ENCODE results near the gene BPGM. TPM values are rescaled to one million over a fixed set of nuclear protein-coding genes. Genes with fewer than 3 reads are reported as not detected.

BPGM gene
- total and polyA plus RNA-seq, 2 donors from 2014 or later, result 21.2 to 53.5 TPM

GRCh38 chr7:134692344-134692705 is 45.7 kb downstream of the BPGM start:
- no peaks in the 10 kb centered on the region for H3K9me3 ChIP-seq (ENCODE audit: control insufficient read depth in 2 of 3, insufficient read depth in 1 of 3, low read length in 3 of 3)
- H3K4me1 ChIP-seq (ENCODE audit: control insufficient read depth in 2 of 3, insufficient read depth in 2 of 3, low read depth in 1 of 3, low read length in 3 of 3), result peaks cover 0 to 7% (median 0%) of the 10 kb centered on the region in 3 donors
- DNase-seq, result no peak
- no peaks in the 10 kb centered on the region for H3K36me3 ChIP-seq (ENCODE audit: control insufficient read depth in 2 of 3, insufficient read depth in 3 of 3, low read length in 3 of 3)
- intact Hi-C loops (cut with DNase I), result no loop called here
- no peak for FAIRE-seq
- TF ChIP-seq CTCF (IDR thresholded peaks at IDR 0.05; ENCODE audit: borderline replicate concordance, extremely low read depth, insufficient read depth), result no peak
- H3K27me3 ChIP-seq (ENCODE audit: control insufficient read depth, insufficient read depth, low read length), result no peaks in the 10 kb centered on the region
- peak overlapping the region; percentile 34 to 70 for H3K27ac ChIP-seq (ENCODE audit: low read depth in 2 of 2, low read length in 2 of 2)
- H3K4me3 ChIP-seq (ENCODE audit: low read length in 3 of 3), result no peak overlapping the region
- no peak overlapping the region for H3K9ac ChIP-seq (ENCODE audit: low read length in 3 of 3)

- intact Hi-C loops (cut with DNase I), result no loop called here
- Histone ChIP-seq H3K9ac (ENCODE audit: low read length in 3 of 3) (no peak overlapping the region), H3K27ac (ENCODE audit: low read depth in 2 of 2, low read length in 2 of 2) (peak overlapping the region; percentile 16 to 23), H3K4me1 (ENCODE audit: control insufficient read depth in 2 of 3, insufficient read depth in 2 of 3, low read depth in 1 of 3, low read length in 3 of 3) (peaks cover 0 to 7% (median 0%) of the 10 kb centered on the region in 3 donors), H3K27me3 (ENCODE audit: control insufficient read depth, insufficient read depth, low read length) (no peaks in the 10 kb centered on the region), H3K9me3 (ENCODE audit: control insufficient read depth in 2 of 3, insufficient read depth in 1 of 3, low read length in 3 of 3) (no peaks in the 10 kb centered on the region), H3K36me3 (ENCODE audit: control insufficient read depth in 2 of 3, insufficient read depth in 3 of 3, low read length in 3 of 3) (no peaks in the 10 kb centered on the region), H3K4me3 (ENCODE audit: low read length in 3 of 3) (no peak overlapping the region)
- DNase-seq (no peak), FAIRE-seq (no peak)
- TF ChIP-seq CTCF (IDR thresholded peaks at IDR 0.05; ENCODE audit: borderline replicate concordance, extremely low read depth, insufficient read depth), result no peak
Measured at GRCh38 chr7:134693256-134693655, 46.6 kb downstream of the BPGM start.

GRCh38 chr7:134694299-134694698 is 47.6 kb downstream of the BPGM start:
- peak overlapping the region; percentile 17 to 23 for H3K27ac ChIP-seq (ENCODE audit: low read depth in 2 of 2, low read length in 2 of 2)
- H3K9me3 ChIP-seq (ENCODE audit: control insufficient read depth in 2 of 3, insufficient read depth in 1 of 3, low read length in 3 of 3), result no peaks in the 10 kb centered on the region
- no peak for TF ChIP-seq CTCF (IDR thresholded peaks at IDR 0.05; ENCODE audit: borderline replicate concordance, extremely low read depth, insufficient read depth)
- H3K4me1 ChIP-seq (ENCODE audit: control insufficient read depth in 2 of 3, insufficient read depth in 2 of 3, low read depth in 1 of 3, low read length in 3 of 3), result peaks cover 0 to 7% (median 0%) of the 10 kb centered on the region in 3 donors
- FAIRE-seq, result no peak
- intact Hi-C loops (cut with DNase I), result no loop called here
- no peak overlapping the region for H3K4me3 ChIP-seq (ENCODE audit: low read length in 3 of 3)
- H3K36me3 ChIP-seq (ENCODE audit: control insufficient read depth in 2 of 3, insufficient read depth in 3 of 3, low read length in 3 of 3), result no peaks in the 10 kb centered on the region
- DNase-seq, result no peak
- no peak overlapping the region for H3K9ac ChIP-seq (ENCODE audit: low read length in 3 of 3)
- H3K27me3 ChIP-seq (ENCODE audit: control insufficient read depth, insufficient read depth, low read length), result no peaks in the 10 kb centered on the region

- DNase-seq, result no peak
- H3K9ac ChIP-seq (ENCODE audit: low read length in 3 of 3), result no peak overlapping the region
- H3K4me3 ChIP-seq (ENCODE audit: low read length in 3 of 3), result no peak overlapping the region
- H3K36me3 ChIP-seq (ENCODE audit: control insufficient read depth in 2 of 3, insufficient read depth in 3 of 3, low read length in 3 of 3), result no peaks in the 10 kb centered on the region
- intact Hi-C loops (cut with DNase I), result no loop called here
- peaks cover 0 to 7% (median 0%) of the 10 kb centered on the region in 3 donors for H3K4me1 ChIP-seq (ENCODE audit: control insufficient read depth in 2 of 3, insufficient read depth in 2 of 3, low read depth in 1 of 3, low read length in 3 of 3)
- H3K27me3 ChIP-seq (ENCODE audit: control insufficient read depth, insufficient read depth, low read length), result no peaks in the 10 kb centered on the region
- H3K27ac ChIP-seq (ENCODE audit: low read depth in 2 of 2, low read length in 2 of 2), result no peak overlapping the region
- H3K9me3 ChIP-seq (ENCODE audit: control insufficient read depth in 2 of 3, insufficient read depth in 1 of 3, low read length in 3 of 3), result no peaks in the 10 kb centered on the region
- no peak for TF ChIP-seq CTCF (IDR thresholded peaks at IDR 0.05; ENCODE audit: borderline replicate concordance, extremely low read depth, insufficient read depth)
- FAIRE-seq, result no peak
Measured at GRCh38 chr7:134694767-134695166, 48.1 kb downstream of the BPGM start.
